GM13976 (cell line): Measurements from ENCODE around the gene UGP2.
A peak's percentile ranks its signal among the peaks of the same experiment; 100 is the strongest.
"Not testable (repeated sequence)": the region's sequence is repeated elsewhere in the genome, so short reads cannot be mapped to it uniquely, and the experiment has no call there.

Experiments
- DNase-seq: peaks from one replicate; pipeline ENCODE4 v3.0.0; 2012; ENCODE audit warnings: low spot score
- CTCF ChIP-seq: IDR thresholded peaks from 2 replicates; pipeline ENCODE4 v1.5.1; 2012; ENCODE audit warnings: borderline replicate concordance, mild to moderate bottlenecking; ENCODE audit not compliant: insufficient read depth; ENCODE audit errors: extremely low read depth, missing control alignments, control extremely low read depth
- in situ Hi-C: fragments of 300-500 bp; cut with MboI; formaldehyde crosslinking; loops from one replicate; pipeline ENCODE4 v1.12.0; 2022; ENCODE audit warnings: low sequenced_read_pairs, mixed read lengths, inconsistent platforms; ENCODE audit not compliant: unreplicated experiment

The UGP2 gene

GRCh38 chr2:63899639-63900038, 57.9 kb downstream of the UGP2 start:
- TF ChIP-seq CTCF: no peak
- DNase-seq: no peak
- in situ Hi-C loops: loop anchor here (10.0 kb wide), 1 partner anchor 205 kb away; no protein-coding TSS in a partner anchor

GRCh38 chr2:63902149-63902548, 60.5 kb downstream of the UGP2 start:
- no peak for DNase-seq
- in situ Hi-C loops: no loop called here
- TF ChIP-seq CTCF: no peak

- no peak for TF ChIP-seq CTCF
- DNase-seq: peak; percentile 25
- in situ Hi-C loops: no loop called here
These were observed 61.3 kb downstream of the UGP2 start for GRCh38 chr2:63903003-63903402.

- TF ChIP-seq CTCF: no peak
- DNase-seq: no peak
- in situ Hi-C loops: no loop called here
These were observed 72.6 kb downstream of the UGP2 start for GRCh38 chr2:63914311-63914710.

- in situ Hi-C loops: no loop called here
- no peak for DNase-seq
- no peak for TF ChIP-seq CTCF
These were observed 85.1 kb downstream of the UGP2 start for GRCh38 chr2:63926815-63927214.

DNA sequence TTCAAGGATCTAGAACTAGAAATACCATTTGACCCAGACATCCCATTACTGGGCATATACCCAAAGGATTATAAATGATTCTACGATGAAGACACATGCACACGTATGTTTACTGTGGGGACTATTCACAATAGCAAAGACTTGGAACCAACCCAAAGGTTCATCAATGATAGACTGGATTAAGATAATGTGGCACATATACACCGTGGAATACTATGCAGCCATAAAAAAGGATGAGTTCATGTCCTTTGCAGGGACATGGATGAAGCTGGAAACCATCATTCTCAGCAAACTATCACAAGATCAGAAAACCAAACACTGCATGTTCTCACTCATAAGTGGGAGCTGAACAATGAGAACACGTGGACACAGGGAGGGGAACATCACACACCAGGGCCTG, 90.4 kb downstream of the UGP2 start:
- in situ Hi-C loops: not testable (repeated sequence)

More for the DNA sequence above, 90.4 kb downstream of the UGP2 start:
- not testable (repeated sequence) for DNase-seq
